Tibial nerve (tissue), 4 donors: ENCODE results near the gene SIM1. TPM values are rescaled to one million over a fixed set of nuclear protein-coding genes. Genes with fewer than 3 reads are reported as not detected.
A peak's percentile ranks its signal among the peaks of the same experiment; 100 is the strongest.

ENCODE experiments used
- DNase-seq, 2 donors: peaks; one replicate each; pipeline ENCODE4 v3.0.0-alpha.2; 2019; ENCODE audit warnings: low spot score in 2 of 2
- H3K27ac ChIP-seq, 4 donors: fragments of 200-600 bp; sonication (generic) in 3 of 4; one replicate each; pipeline ENCODE4 v1.5.1; 2017 to 2019; ENCODE audit warnings: mild to moderate bottlenecking in 1 of 4
- H3K27me3 ChIP-seq, 2 donors: fragments of 200-600 bp; sonication (generic) in 1 of 2; one replicate each; pipeline versions ENCODE4 v1.5.1 to v1.6.0; 2017 to 2019
- H3K36me3 ChIP-seq, 3 donors: fragments of 200-600 bp; sonication (generic); one replicate each; pipeline ENCODE4 v1.5.1; 2018 to 2019
- H3K4me1 ChIP-seq, 4 donors: fragments of 200-600 bp; sonication (generic) in 3 of 4; one replicate each; pipeline ENCODE4 v1.5.1; 2017 to 2019
- H3K4me3 ChIP-seq, 4 donors: fragments of 200-600 bp; sonication (generic) in 3 of 4; one replicate each; pipeline ENCODE4 v1.5.1; 2017 to 2019; ENCODE audit warnings: mild to moderate bottlenecking in 1 of 4, moderate library complexity in 1 of 4
- H3K9me3 ChIP-seq, 4 donors: fragments of 200-600 bp; sonication (generic) in 3 of 4; one replicate each; pipeline ENCODE4 v1.5.1; 2017 to 2019
- EP300 ChIP-seq, 2 donors: sonication (generic); formaldehyde crosslinking; IDR thresholded peaks; one replicate each; pipeline ENCODE4 v1.6.1; 2017; ENCODE audit warnings: antibody characterized with exemption in 2 of 2, mild to moderate bottlenecking in 1 of 2
- POLR2A ChIP-seq, 2 donors: fragments of 450-650 bp; IDR thresholded peaks; one replicate each; pipeline ENCODE4 v1.6.1; 2017; ENCODE audit warnings: antibody characterized with exemption in 2 of 2, mild to moderate bottlenecking in 2 of 2, moderate library complexity in 2 of 2
- WGBS, 2 donors: methylation state at CpG; one replicate each; pipeline ENCODE4 v1.1.5; 2018; 5-methylcytosine and 5-hydroxymethylcytosine counted together
- total RNA-seq, 4 donors: library from RNA; depleted of rRNA; stranded (reverse); fragments of >200 nt; gene quantifications; one replicate each; pipeline ENCODE4 v1.1.0, GENCODE V29; 2016
- TF ChIP-seq, protein P1 (sequence below), 5 experiments: fragments of 200-600 bp in 3 of 5; fragments of 450-650 bp in 2 of 5; sonication (generic) in 3 of 5; IDR thresholded peaks; one replicate each; pipeline ENCODE4 v1.5.1; 2016 to 2019; ENCODE audit warnings: antibody characterized with exemption in 5 of 5, mild to moderate bottlenecking in 3 of 5, moderate library complexity in 2 of 5

The SIM1 gene
- total RNA-seq, 4 donors from 2014 or later = not detected

DNA sequence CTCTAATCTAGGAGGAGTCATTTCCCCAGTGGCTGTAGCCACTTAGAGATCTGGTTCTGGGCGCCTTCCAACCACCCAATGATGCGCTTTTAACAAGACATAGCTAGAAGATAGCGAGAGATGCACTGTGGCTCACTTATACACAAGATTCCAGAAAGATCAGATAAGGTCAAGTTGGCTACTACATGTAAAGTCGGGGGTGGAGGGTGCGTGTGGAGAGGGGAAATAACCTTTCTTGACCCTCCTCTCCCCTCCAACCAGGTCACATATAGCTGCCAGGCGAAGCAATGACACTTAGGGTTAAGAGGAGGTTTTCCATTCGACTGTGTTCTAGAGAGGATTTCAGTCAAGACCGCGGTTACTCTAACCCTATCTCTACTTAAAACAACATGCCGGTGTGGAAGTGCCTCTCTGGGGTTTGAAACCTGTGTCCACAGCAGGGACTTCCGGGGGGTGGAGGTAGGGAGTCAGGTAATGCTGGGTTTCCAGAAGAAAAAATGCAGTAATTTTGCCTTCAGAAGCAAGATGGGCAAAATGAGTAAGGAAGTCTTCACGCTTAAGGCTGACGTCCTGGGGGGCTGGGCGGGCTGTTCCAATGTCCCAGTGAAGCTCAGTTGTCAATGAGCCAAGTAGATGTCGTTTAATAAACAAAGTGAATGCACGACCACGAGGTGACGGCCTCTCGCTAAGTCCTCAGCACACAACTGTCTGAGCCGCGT is 1.8 kb upstream of the SIM1 start:
- peaks cover 0 to 47% (median 8%) of the 10 kb centered on the region in 4 donors for H3K4me1 ChIP-seq
- 6 to 11% methylated on average over 21 of the region's 21 CpGs for WGBS, 2 donors
- DNase-seq = no peak
- no peaks in the 10 kb centered on the region for H3K9me3 ChIP-seq
- no peak overlapping the region for H3K27ac ChIP-seq
- H3K27me3 ChIP-seq = peaks cover 11 to 100% of the 10 kb centered on the region in 2 donors
- TF ChIP-seq EP300 (IDR thresholded peaks at IDR 0.05) (no peak), POLR2A (IDR thresholded peaks at IDR 0.05) (no peak)
- TF ChIP-seq, protein P1, sequence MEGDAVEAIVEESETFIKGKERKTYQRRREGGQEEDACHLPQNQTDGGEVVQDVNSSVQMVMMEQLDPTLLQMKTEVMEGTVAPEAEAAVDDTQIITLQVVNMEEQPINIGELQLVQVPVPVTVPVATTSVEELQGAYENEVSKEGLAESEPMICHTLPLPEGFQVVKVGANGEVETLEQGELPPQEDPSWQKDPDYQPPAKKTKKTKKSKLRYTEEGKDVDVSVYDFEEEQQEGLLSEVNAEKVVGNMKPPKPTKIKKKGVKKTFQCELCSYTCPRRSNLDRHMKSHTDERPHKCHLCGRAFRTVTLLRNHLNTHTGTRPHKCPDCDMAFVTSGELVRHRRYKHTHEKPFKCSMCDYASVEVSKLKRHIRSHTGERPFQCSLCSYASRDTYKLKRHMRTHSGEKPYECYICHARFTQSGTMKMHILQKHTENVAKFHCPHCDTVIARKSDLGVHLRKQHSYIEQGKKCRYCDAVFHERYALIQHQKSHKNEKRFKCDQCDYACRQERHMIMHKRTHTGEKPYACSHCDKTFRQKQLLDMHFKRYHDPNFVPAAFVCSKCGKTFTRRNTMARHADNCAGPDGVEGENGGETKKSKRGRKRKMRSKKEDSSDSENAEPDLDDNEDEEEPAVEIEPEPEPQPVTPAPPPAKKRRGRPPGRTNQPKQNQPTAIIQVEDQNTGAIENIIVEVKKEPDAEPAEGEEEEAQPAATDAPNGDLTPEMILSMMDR (IDR thresholded peaks at IDR 0.05) = no peak
- no peaks in the 10 kb centered on the region for H3K36me3 ChIP-seq
- no peak overlapping the region for H3K4me3 ChIP-seq

DNA sequence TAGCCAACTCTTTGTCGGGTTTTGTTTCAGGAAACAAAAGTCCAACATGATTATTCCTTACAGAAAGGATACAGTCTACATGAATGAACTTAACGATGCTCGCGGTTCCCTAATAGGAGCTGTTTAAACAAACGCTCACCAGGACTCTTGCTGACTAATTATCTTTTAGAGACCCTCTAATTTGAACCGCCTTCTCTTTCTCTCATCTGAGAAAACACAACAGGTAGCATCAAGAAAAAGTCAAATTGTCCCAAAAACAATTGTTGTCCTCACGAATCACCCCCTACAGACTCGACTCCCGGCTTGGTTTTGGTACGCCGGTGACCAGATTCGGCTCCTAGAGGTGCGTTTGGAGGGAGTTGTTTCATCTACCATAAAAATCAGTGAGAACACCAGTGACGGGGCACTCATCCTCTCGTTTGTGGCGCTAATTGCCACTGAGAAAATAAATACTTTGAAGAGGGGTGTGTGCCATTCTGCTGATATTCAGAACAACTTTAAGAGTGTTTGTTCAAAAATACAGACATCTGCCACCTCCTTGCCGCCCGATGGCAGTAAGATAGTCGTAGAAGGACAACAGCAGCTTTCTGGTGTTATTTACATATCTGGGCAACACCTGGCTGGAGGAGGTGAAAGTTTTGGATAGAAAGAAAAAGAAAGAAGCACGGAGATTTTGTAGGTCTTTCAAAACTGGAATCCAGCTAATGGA is 1.1 kb upstream of the SIM1 start:
- Histone ChIP-seq H3K27me3 (peaks cover 13 to 100% of the 10 kb centered on the region in 2 donors), H3K4me3 (no peak overlapping the region), H3K36me3 (no peaks in the 10 kb centered on the region), H3K27ac (no peak overlapping the region), H3K9me3 (no peaks in the 10 kb centered on the region), H3K4me1 (peaks cover 0 to 53% (median 8%) of the 10 kb centered on the region in 4 donors)
- no peak for TF ChIP-seq EP300 (IDR thresholded peaks at IDR 0.05)
- TF ChIP-seq, protein P1 (IDR thresholded peaks at IDR 0.05) = no peak
- TF ChIP-seq POLR2A (IDR thresholded peaks at IDR 0.05) = no peak
- DNase-seq = no peak
- 8 to 13% methylated on average over 20 of the region's 20 CpGs for WGBS, 2 donors

DNA sequence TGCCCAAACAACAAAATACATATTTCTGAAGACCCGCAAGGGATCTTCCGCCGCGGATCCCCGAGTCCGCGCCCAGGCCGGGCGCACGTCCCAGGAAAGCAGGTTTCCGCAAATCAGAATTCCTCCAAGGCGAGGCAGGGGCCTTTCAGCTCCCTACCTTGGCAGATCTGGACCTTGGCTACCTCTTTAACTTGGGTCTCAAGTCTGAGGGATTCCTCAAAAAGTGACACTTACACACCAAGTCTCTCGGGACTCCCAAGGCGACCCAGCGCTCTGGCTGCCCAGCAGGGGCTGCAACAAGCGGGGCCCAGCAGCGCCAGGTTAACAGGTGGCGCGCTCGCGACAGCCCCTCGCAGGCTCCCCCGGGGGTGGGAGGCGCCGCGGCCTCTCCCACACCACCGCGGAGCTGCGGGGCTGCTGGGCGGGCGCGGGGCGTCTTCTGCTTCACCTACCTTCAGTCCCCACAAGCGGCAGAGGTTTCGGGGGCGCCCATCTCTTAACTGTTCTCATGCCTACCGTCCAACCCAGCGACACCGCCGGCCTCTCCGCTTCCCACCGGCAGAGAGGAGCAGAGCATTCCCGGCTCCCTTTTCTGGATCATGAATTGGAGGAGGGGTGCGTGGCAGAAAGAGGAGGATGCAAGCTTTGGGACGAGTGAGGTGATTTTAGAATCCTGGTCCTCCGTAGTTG is 414 bp downstream of the SIM1 start:
- H3K4me1 ChIP-seq = peaks cover 0 to 53% (median 8%) of the 10 kb centered on the region in 4 donors
- H3K9me3 ChIP-seq = no peaks in the 10 kb centered on the region
- H3K27me3 ChIP-seq = peaks cover 13 to 100% of the 10 kb centered on the region in 2 donors
- no peaks in the 10 kb centered on the region for H3K36me3 ChIP-seq
- TF ChIP-seq, protein P1 (IDR thresholded peaks at IDR 0.05) = no peak
- TF ChIP-seq POLR2A (IDR thresholded peaks at IDR 0.05) = no peak
- no peak for TF ChIP-seq EP300 (IDR thresholded peaks at IDR 0.05)
- H3K27ac ChIP-seq = no peak overlapping the region
- H3K4me3 ChIP-seq = peak overlapping the region in 1 of 4 donors; percentile 38
- 6 to 7% methylated on average over 45 to 46 of the region's 46 CpGs for WGBS, 2 donors
- DNase-seq = no peak

DNA sequence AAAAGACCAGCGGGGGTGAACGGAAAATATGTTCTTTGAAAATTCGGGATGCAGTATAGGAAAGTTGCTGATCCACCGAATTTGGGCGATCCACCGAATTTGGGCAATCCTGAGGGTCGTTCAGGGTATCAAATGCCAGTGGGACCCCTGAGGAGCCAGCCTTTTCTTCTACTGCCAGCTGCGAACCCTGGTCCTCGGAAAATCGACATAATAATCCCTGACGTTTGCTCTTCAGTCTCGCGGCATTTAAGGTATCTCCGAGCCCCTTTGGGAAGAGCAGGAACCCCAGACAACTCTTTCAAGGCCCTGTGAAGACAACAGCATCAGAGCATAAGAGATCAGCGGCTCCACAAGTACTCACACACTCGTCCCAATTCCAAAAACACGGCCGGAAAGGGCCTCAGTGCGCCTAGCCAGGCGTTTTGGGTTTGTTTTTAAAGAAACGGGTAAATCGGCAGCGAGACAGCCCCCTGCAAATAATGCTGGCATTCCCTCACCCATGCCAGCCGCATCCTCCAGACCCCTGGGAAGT is 1.0 kb downstream of the SIM1 start:
- Histone ChIP-seq H3K36me3 (no peaks in the 10 kb centered on the region), H3K27me3 (peaks cover 13 to 100% of the 10 kb centered on the region in 2 donors), H3K4me3 (no peak overlapping the region), H3K9me3 (no peaks in the 10 kb centered on the region), H3K4me1 (peaks cover 0 to 51% (median 8%) of the 10 kb centered on the region in 4 donors), H3K27ac (no peak overlapping the region)
- TF ChIP-seq POLR2A (IDR thresholded peaks at IDR 0.05) (no peak), EP300 (IDR thresholded peaks at IDR 0.05) (no peak)
- TF ChIP-seq, protein P1 (IDR thresholded peaks at IDR 0.05) = no peak
- DNase-seq = no peak
- 6% methylated on average over 24 of the region's 24 CpGs for WGBS, 2 donors
